ENCODE results near the gene FTO. TPM values are rescaled to one million over a fixed set of nuclear protein-coding genes. Genes with fewer than 3 reads are reported as not detected.

The FTO gene
- total and polyA plus RNA-seq, 12 donors, result 17.8 to 310 (median 156) TPM

DNA sequence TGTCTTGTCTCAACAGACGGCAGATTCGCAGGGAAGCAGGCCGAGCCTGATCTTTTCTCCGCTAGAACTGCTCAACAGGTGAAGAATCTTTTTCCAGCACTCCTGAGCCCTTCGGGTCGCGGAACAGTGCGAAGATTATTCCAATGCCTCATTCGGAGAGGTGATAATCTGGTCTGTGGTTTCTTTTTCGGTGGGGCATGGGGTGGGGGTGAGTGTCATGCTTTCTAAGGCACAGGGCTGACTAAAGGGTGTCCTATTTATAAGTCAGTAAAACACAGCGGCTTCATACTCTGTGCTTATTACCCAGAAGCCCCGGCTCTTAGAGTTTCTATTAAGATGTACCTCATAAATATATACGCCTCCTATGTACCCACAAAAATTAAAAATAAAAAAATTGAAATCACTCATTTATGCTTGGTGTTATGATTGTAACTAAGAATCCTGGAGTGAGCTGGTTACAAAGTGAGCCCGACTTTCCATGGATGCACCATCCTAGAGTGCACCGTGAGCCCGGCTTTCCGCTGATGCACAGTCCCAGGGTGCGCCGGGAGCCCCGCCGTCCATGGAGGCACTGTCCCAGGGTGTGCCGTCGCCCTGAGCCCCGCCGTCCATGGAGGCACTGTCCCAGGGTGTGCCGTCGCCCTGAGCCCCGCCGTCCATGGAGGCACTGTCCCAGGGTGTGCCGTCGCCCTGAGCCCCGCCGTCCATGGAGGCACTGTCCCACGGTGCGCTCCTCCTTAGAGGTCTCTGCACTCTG, 417.8 kb downstream of the FTO start:
- H3K4me1 ChIP-seq (replicated peaks in 1 of 2), result no peaks in the 10 kb centered on the region
- intact Hi-C loops (cut with DNase I), result no loop called here
- no peak overlapping the region for H3K4me3 ChIP-seq
- H3K27me3 ChIP-seq, result no peaks in the 10 kb centered on the region
- no peaks in the 10 kb centered on the region for H3K9me3 ChIP-seq (replicated peaks in 1 of 3)
- H3K27ac ChIP-seq, result no peak overlapping the region
- DNase-seq, result no peak
- TF ChIP-seq POLR2A (IDR thresholded peaks at IDR 0.05), result no peak
- TF ChIP-seq, protein P1, sequence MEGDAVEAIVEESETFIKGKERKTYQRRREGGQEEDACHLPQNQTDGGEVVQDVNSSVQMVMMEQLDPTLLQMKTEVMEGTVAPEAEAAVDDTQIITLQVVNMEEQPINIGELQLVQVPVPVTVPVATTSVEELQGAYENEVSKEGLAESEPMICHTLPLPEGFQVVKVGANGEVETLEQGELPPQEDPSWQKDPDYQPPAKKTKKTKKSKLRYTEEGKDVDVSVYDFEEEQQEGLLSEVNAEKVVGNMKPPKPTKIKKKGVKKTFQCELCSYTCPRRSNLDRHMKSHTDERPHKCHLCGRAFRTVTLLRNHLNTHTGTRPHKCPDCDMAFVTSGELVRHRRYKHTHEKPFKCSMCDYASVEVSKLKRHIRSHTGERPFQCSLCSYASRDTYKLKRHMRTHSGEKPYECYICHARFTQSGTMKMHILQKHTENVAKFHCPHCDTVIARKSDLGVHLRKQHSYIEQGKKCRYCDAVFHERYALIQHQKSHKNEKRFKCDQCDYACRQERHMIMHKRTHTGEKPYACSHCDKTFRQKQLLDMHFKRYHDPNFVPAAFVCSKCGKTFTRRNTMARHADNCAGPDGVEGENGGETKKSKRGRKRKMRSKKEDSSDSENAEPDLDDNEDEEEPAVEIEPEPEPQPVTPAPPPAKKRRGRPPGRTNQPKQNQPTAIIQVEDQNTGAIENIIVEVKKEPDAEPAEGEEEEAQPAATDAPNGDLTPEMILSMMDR (IDR thresholded peaks at IDR 0.05), result no peak
- WGBS, 4 donors, result 95 to 97% (median 97%) methylated on average over 30 to 35 of the region's 35 CpGs
- no peaks in the 10 kb centered on the region for H3K36me3 ChIP-seq (replicated peaks in 1 of 2)

DNA sequence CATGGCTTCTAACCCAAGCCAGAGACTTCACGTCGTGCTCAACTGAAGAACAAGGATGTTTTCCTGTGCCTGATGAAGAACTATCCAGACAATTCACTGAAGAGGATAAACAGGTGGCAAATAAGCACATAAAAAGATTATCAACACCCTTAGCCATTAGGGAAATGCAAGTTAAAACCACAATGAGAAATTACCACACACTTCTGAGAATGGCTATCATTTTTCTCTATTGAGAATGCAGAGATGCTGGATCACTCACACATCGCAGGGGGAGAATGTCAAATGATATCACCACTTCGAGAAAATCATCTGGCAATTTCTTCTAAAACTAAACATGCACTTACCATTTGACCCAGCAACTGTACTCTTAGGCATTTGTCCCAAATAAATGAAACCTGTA, 419.8 kb downstream of the FTO start:
- TF ChIP-seq, protein P1 (IDR thresholded peaks at IDR 0.05), result no peak
- no peak for TF ChIP-seq POLR2A (IDR thresholded peaks at IDR 0.05)

DNA sequence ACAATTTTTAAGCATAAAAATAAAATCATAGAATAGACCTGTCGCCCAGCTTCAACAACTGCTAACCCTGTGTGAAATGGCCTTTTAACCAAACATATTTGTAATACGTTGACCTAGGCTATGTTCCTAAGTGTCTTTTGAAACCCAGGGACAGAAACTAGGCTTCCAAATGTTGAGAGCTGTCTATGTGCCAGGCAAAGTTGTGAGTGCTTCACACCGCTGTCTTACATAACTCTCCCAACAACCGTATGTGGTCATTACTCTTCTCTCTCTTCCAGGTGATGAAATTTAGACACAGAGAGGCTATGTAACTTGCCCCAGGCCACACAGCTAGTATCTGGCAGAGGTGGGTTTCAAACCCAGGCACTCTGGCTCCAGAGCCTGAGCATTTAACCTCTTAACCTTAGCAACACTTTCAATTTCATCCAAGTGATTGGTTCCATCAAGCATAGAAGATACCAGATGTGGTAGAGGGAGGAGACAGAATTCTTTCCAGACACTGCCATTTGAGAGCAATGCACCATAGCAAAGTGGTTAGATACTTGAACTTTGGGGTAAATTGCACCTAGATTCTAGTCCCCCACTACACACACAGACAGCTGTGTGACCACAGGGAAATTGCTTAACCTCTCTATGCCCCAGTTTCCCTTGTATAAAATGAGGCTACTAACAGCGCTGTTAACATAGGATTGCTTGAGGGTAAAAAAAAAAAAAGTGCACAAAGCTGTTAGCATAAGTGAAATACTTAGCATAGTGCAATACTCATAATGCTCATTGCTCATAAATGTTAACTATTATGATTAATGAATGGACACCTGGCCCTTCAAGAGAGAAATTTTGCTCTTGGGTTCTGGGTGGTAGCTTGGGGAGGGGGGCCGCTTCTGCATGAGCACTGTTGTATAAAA, 422.0 kb downstream of the FTO start:
- no peaks in the 10 kb centered on the region for H3K4me1 ChIP-seq (replicated peaks in 1 of 2)
- WGBS, 4 donors, result 77 to 81% (median 78%) methylated on average over 6 of the region's 6 CpGs
- H3K4me3 ChIP-seq, result no peak overlapping the region
- no peaks in the 10 kb centered on the region for H3K27me3 ChIP-seq
- H3K9me3 ChIP-seq (replicated peaks in 1 of 3), result no peaks in the 10 kb centered on the region
- no peak for DNase-seq
- intact Hi-C loops (cut with DNase I), result no loop called here
- TF ChIP-seq POLR2A (IDR thresholded peaks at IDR 0.05), result no peak
- TF ChIP-seq, protein P1 (IDR thresholded peaks at IDR 0.05), result no peak
- no peak overlapping the region for H3K27ac ChIP-seq
- no peaks in the 10 kb centered on the region for H3K36me3 ChIP-seq (replicated peaks in 1 of 2)

More for the DNA sequence above, 419.8 kb downstream of the FTO start:
- intact Hi-C loops (cut with DNase I), result no loop called here
- Histone ChIP-seq H3K27me3 (no peaks in the 10 kb centered on the region), H3K4me1 (replicated peaks in 1 of 2) (no peaks in the 10 kb centered on the region), H3K9me3 (replicated peaks in 1 of 3) (no peaks in the 10 kb centered on the region), H3K4me3 (no peak overlapping the region), H3K27ac (no peak overlapping the region), H3K36me3 (replicated peaks in 1 of 2) (no peaks in the 10 kb centered on the region)
- DNase-seq, result no peak
- 75 to 83% (median 76%) methylated on average over 4 of the region's 4 CpGs for WGBS, 4 donors

GRCh38 chr16:54126907-54127306, 423.0 kb downstream of the FTO start:
- TF ChIP-seq, protein P1 (IDR thresholded peaks at IDR 0.05), result no peak
- no peak for TF ChIP-seq POLR2A (IDR thresholded peaks at IDR 0.05)
- no peaks in the 10 kb centered on the region for H3K9me3 ChIP-seq (replicated peaks in 1 of 3)
- DNase-seq, result no peak
- H3K4me1 ChIP-seq (replicated peaks in 1 of 2), result no peaks in the 10 kb centered on the region
- no peak overlapping the region for H3K4me3 ChIP-seq
- intact Hi-C loops (cut with DNase I), result no loop called here
- no peaks in the 10 kb centered on the region for H3K27me3 ChIP-seq
- 57 to 78% (median 65%) methylated on average over 4 of the region's 4 CpGs for WGBS, 4 donors
- H3K36me3 ChIP-seq (replicated peaks in 1 of 2), result no peaks in the 10 kb centered on the region
- no peak overlapping the region for H3K27ac ChIP-seq

All from adrenal gland (tissue), 12 donors.